Activated CD4-positive, CD25-positive, alpha-beta regulatory T cell treated with anti-CD3 and anti-CD28 coated beads, Interleukin-2, amount 50 U/mL, for 72 hours (primary cell): ENCODE results near the gene HOXA4.

Source experiments
- DNase-seq: peaks from one replicate; pipeline ENCODE4 v3.0.0; 2021

Gene HOXA4

DNA sequence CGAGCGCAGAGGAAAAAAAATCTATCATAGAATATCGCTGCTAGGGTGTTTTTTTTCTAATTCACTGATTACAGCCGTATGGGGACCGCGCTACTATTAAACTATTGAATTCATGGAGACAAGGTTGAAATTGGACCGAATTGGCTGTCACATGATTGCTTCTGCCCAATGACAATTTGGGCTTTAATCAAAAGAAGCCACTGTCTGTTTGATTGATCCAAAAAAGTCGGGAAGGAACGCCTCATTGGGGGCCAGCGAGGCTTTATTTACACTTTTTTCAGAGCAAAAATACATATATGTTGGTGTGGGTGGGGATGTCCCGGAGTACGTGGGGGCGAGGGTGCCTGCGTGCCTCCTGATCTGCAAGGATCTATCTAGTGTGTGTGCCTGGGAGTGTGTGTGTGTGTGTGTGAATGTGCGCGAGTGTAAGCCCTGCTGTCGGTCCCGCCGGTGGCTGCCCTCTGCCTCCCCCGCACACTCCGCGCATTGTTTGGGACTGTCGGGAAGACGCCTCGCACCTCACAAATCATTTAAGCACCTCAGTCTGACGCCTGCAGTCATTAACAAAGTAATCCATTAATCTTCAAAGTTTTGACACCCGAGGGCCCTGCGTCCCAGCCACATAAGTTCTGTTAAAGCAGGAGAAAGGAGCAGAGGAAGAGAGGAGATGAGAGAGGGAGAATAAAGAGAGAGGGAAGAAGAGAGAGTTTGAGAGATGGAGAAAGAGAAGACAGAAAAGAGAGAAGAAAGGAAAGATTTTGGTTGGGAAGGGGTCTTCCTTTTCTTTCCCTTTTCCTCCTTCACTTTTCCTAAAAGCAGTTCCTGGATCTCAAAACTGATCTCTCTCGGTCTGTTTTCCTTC, 27.7 kb downstream of the HOXA4 start, which contains the start of gene HOXA2:
TSS of gene HOXA2 (minus strand) at position 103 of the 862 bp plus-strand sequence. CDS start 183 bp downstream, outside the sequence.
- no peak for DNase-seq

DNA sequence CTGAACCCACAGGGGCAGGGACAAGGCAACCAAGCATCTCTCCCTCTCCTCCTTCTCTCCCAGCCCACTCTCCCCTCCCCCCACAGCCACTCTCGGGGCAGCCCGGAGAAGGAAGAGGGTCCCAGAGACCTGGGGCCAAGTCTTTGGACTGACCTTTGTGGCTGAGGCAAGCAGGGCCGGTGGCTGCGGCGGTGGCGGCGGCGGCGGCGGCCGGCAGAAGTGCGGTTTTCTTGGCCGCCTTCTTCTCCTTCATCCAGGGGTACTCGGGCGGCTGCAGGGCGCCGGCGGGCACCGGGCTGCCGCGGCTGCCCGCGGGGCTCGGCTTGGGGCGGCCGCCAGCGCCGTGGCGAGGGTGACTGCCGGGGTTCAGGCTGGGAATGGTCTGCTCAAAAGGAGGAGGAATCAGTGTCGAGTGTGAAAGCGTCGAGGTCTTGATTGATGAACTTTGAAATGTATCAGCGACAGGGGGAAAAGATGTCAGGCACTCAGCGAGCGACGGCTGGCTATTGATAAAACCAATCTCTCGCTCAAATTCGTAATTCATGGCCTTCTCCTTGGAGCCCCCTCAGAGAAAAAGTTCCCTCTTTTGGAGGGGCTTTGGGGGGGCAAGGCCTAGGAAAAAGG, 28.5 kb downstream of the HOXA4 start:
- no peak for DNase-seq

DNA sequence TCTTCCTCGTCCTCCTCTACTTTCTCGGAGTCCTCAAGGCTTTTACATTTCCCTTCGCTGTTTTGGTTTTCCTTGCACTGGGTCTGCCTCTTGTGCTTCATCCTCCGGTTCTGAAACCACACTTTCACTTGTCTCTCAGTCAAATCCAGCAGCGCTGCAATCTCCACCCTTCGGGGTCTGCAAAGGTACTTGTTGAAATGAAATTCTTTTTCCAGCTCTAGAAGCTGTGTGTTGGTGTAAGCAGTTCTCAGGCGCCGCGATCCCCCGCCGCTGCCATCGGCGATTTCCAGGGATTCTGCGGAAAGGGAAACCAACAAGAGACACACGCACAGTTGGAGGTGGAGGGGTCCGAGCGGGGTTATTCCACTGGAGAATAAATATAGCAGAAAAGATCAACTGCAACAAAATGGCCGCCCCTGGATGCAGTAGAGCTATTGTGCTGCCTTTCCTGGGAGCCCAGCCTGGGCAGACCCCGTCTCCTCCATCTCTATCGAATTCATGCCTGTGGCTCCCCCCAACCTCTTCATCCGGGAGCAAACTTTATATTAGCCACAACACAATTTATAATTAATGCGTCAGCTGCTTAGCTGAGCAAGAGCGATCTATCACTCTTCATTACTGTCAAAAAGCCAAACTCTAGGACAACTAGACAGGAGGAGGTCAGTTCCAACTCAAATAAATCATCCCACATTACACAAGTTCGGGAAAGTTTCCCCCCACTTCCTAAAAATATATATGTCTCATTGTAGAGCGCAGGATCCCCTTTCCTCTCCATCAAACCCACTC, 29.2 kb downstream of the HOXA4 start:
- no peak for DNase-seq

DNA sequence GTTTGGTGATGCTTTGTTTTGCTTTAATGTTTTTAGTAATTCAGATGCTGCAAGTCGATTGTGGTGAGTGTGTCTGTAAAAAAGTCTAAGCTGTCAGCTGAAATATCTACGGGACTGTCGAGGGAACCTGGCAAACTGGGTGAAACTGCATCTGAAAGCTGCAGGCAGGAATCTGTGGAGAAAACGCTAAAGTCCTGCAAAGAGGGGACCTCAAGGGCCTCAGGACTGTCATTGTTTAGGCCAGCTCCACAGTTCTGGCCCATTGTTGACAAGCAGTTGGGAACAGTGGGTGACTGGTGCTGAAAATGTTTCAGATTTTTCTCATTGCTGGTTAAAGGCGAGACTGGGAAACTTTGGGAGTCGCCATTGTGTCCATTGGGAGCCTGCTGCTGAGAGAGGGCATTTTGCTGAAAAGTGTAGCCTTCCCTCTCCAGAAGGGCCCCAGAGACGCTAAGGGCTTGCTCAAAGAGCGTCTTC, 29.8 kb downstream of the HOXA4 start:
- no peak for DNase-seq

DNA sequence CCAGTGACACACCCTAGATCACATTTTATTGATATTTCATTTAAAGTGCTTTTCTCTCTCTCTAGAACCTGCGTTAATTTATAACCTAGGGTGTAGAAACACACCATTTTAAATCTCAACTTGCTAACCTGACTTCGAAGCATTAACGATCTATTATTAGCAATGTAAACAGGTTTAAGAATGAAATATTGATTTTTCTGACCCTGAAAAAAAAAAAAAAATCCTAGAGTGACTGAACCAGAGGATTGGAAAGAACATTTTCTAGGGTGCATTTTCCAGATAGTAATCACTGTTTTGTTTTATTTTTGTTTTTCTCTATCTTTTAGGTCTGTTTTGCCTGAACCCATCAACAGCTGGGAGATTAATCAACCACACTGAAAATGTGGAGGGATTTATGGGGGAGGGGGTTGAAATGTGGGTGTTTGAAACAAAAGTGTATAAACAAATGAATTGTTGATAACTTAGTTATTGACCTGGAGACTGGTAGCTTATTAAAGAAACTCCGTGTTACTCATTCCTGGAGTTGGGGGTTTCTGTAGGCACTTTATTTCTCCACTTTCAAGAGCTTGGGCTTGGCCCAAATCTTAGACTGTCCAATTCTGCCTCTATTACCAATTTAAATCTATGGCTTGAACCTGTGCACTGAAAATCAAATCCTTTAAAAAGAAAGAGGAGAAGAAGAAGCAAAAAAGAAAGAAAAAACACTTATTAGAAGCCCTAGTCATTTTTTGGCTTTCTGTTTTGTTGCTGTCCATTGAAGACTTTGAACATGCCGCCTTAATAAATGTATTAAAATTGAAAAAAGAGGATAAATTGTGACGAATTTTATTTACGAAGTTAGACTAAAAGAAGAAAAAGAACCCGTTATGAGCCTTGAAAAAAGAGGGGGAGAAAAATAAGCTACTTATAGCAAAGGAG, 30.8 kb downstream of the HOXA4 start:
- no peak for DNase-seq

DNA sequence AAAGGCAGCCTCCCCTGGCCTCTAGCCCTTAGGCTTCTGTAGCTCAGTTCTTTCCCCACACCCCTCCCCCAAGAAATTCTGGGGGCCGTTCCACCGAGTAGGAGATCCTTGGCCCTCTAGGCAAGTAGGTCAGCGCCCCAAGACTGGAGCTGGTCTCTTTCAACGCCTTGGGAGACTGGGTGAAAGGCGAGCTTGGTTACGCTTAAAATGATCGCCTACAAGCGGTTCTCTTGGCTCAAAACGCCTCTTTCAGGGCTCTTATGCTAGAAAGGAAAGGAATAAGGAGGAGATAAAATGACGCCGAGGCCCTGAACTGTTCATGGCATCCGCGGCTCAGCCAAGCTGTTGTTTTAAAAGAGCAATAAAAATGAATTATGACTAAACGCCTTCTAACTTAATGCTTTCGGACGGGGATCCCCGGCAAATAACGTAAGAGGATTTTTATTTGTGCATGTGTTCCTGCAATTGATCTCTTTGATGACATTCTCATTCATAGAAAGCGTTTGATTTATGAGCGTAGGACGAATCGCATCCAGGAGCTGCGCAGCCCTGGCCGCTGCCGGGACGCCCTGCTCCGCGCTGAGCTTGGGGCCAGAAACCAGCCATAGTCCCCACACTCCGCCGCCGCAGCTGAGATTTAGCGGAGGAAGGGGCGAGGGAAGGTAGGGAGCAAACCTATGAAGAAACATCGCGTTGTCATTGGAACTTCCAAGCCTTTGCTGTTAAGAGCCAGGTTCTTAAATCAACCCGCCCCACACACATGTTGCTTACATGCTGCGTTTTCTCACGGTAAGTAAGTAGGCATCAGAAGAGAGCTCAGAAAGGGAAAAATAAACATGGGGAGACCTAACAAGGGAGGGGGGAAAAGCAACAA, 31.7 kb downstream of the HOXA4 start:
- no peak for DNase-seq

DNA sequence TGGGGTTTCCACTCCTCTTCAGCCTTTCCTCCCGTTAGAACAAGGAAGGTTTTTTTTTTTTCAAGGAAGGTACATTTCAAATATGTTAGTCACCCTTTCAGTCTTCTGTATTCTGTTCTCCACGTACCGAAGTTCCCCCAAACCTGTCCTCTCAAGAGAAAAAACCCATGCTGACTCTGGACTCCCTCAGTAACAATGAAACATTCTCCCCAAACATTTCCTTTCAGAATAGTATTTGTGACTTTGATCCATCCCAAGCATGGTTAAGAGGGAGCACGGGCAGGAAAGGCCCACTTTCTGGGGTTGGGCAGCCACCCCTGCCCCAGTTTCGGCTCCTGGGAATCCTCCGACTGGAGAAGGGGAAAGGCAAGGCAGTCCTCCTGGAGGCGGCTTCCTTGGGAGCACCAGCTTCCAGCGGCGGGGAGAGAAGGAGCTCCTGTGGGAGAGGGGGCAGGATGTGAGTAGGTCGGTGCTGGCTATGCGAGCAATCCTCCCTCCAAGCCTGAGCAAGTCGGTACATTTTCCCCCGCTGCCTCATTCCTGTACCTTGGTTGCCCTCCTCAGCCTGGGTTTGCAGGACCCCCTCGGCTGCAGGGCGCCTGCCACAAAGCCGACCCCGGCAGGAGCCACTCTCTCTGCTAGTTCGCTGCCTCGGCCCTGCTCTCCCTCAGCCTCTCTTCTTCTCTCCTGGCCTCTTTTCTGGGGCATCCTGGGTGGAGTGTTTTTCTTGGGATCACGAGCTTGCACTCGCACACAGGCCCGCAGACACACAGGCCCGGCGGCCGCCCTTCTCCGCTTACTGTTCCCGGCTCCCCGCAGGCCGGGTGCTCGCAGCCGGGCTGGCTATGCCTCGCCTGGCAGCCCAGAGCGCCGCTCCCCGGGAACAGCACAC, 32.6 kb downstream of the HOXA4 start:
- DNase-seq: no peak

DNA sequence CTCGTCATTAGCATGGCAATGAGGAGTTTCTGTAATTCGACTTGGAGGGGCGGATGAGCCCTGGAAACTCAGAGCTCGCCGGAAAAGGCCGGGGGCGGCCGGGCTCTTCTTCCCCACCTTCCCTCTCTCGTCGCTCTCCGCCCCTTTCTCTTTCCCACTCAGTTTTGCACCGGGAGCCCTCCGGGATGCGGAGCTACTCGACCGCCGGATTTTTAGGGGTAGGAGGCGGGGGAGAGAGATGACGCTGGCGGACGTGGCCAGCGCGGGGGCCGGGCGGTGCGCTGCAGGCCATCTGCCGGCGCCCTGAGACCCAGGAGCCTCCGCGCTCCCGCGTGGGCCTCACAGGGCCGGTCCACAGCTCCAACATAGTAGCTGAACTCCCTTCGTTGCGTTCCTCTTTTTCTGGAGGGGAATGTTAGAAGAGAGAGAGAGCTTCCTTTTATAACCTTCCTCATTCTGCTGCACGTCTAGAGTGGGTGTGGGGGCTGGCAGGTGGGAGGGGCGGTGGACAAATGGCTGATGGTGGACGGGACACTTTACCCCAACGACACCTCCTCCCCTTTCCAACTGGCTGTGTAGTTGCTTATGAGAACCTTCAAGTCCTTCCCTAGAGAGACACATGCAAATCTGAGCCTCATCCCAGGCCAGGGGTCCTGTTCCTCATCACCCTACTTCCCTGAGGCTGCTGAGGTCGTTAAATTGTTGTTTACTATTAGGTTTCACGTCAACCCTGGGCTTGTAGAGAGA, 33.6 kb downstream of the HOXA4 start:
- no peak for DNase-seq

DNA sequence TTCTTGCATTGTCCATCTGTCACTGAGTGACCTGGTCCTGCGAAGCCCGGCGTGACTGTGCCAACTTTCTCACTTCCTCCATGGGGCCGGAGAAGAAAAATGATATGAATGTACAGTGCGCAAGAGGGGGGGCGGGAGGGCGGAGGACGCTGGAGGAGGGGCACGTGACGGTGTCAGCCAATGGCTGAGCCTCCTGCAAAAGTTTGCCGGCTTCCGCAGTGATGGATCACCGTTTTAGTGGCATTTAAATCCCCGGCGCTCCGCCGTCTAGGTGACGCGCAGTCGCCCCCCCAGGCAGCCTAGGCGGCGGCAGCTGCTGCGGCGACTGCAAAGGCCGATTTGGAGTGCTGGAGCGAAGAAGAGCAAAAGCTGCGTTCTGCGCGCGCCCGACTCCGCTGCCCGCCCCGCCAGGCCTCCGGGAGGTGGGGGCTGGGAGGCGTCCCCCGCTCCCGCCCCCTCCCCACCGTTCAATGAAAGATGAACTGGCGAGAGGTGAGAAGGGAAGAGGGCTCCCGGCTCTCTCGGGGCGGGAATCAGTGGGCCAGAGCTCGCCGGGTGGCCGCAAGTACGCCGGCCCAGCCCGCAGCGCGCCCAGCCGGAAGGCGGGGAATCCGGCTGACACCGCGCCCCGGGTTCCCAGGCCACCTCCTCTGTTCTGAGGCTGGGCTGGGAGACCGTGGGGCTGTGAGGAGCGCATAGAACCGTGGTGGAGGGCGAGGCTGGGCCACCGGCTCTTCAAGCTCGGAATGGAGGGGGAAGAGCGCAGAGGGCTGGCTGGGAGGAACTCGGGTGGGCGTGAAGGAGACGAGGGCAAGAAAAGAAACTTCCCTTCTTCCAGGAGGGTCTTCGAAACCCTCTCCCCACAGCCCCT, 34.4 kb downstream of the HOXA4 start, which contains the start of gene HOXA1:
TSS of gene HOXA1 (minus strand) at position 104 of the 871 bp plus-strand sequence. CDS start at position 16, 88 bp downstream.
- DNase-seq: peak; percentile 73

DNA sequence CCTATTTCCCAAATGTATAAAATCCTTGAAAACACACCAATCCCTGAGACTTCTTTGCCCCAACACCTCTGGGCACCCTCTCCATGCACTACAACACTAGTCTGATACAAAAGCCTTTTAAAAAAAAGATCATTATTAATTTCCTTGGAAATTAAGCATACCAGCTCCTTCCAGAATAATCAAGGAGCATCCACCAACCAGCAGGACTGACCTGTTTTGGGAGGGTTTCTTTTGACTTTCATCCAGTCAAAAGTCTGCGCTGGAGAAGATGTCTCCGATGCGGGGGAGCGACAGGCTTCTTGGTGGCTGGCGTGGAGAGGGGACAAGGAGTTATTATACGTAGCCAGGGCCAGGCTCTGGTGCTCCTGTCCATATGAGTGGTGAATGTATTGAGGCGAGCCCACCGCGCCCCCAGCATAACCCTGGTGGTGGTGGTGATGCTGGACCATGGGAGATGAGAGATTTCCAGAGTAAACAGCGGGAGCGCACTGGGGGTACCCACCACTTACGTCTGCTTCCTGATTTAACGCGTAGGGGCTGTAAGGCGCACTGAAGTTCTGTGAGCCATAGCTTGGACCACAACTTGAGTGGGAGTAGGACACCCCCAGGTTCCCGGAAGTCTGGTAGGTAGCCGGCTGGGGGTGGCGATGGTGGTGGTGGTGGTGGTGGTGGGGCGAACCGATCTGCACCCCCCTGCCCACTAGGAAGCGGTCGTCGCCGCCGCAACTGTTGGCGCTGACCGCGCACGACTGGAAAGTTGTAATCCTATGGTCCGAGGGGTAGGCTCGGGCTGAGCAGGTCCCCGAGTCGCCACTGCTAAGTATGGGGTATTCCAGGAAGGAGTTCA, 35.3 kb downstream of the HOXA4 start:
- DNase-seq: no peak

DNA sequence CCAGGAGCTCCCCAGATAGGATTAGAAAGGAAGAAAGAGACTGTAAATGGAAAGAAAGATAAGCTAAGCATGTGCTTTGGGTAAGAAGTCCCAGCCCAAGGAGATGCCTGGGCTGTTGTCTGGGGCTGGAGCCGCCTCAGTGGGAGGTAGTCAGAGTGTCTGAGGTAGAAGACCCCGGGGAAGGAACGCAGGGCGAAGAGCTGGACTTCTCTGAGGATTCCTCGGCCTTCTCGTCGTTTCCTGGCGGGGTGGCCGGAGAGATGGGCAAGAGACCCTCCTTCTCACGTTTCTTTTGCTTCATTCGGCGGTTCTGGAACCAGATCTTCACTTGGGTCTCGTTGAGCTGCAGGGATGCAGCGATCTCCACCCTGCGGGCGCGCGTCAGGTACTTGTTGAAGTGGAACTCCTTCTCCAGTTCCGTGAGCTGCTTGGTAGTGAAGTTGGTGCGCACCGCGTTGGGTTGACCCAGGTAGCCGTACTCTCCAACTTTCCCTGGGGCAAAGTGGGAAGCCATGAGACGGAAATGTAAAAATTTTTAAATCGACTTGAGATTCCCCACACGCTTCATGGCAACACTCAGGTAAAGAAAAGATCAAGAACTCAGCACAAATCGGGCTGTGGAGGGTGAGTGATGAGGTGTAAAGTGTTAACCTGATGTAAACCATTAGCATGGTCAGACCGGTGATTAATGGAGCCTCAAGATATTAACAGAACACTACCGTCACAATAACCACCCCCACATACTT, 36.1 kb downstream of the HOXA4 start:
- no peak for DNase-seq

DNA sequence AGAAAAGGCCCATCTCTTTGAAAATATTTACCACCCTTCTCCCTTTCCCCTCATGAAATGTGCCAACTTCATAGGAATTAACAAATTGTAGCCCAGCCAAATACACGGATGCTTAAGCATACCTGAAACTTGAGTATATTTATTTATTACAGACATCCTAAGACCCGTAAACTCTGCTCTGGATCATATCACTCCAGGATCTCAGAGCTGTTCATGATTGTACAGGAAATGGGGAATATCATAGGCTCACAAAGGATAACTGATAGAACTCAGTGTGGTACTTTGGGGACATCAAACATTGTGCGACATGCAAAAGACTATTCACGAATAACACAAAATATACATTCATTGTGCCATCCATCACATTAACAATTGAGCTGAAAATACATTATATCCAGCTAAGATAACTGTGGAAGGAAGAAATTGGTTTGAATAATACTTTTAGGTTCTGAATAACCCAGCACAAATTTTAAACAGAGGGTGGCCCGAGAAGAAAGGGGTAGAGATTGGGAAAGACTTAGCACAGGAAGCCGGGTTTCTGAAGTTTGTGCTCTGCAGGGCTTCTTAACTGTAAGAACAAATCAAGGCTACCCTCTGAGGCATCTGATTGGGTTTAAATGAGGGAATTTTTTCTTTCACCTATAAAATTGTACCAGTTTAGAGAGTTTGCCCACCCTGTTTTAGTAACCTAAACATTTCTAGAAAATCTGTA, 37.2 kb downstream of the HOXA4 start:
- DNase-seq: no peak

DNA sequence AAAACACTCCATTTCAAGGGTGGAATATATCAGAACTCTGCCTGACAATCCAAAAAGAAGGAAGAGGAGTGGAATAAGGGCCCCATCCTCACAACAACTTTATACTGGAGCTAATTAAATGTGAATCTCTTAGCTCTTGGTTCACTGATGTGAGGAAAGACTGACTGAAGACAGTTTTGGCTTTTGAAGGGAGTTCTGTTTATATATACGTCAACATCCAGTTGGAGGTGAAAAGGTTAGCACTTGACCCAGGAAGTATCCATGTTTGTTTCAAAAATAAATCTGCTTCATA, 37.8 kb downstream of the HOXA4 start:
- DNase-seq: no peak

DNA sequence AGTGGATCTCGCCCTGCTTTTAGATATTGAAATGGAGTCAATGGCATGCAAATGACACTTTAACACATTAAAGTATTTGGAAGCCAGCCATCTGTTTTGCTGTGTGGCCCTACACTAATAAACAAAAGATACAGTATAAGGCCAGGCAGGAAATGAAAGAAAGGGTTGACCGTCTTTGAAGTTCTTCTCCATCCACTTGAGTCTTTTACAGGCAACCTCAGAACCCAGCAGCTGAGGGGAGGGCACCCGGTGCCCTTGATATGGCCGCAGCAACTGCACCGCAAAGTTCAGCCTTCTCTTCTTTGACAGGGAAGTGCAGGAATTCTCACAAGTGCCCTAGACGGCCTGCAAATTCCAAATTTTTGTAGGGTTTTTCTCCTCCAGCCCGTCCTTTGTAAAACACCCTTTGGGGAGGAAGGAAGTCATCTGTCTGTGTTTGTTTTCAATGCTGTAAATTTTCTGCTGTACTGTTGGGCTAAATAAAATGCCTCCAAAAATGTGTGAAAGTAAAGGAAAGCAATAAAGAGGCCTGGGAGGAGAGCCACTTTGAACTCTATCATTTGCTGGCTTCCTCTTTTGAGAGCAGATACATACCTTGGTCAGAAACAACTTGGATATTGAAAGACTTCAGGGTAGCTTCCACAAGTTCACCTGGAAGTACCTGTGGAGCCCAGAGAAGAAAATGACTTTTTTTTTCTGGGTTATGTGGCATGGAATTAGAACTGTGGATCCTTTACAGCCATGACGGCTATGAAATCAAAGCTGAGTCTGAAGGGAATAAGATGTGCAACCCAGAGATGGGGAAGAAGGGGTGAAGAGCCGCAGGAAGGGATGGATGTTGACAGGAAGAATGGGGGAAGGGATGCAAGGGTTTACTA, 38.4 kb downstream of the HOXA4 start:
- no peak for DNase-seq

DNA sequence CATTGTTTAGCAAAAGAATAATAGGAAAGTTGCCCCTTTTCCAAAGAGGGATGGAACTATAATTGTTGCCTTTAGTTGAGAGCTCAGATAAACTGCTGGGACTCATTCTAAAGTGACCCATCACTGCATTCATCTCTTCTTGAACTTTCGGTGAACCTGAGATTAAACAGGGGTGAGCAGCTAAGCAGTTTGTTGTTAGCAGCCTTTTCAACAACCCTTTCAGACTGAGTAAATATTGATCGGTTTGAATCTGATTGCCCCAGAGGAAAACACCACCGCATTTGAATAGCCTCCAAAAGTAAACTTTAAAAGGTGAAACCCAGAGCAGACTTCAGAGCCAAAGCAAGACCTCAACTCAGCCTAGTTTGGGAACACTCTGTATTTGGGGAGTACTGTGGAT, 39.5 kb downstream of the HOXA4 start:
- DNase-seq: no peak
